ENCODE measurements around the gene MRPL34. TPM values are rescaled to one million over a fixed set of nuclear protein-coding genes. Genes with fewer than 3 reads are reported as not detected.
A peak's percentile ranks its signal among the peaks of the same experiment; 100 is the strongest.

The MRPL34 gene
- total RNA-seq, 4 donors from 2014 or later, result 95.8 to 311 (median 149) TPM

GRCh38 chr19:17341845-17342244, 36.2 kb downstream of the MRPL34 start:
- 84 to 90% methylated on average over 7 of the region's 7 CpGs for WGBS, 2 donors
- no peaks in the 10 kb centered on the region for H3K36me3 ChIP-seq
- no peak overlapping the region for H3K27ac ChIP-seq
- no peak for TF ChIP-seq CTCF (IDR thresholded peaks at IDR 0.05)
- no peak for TF ChIP-seq POLR2A (IDR thresholded peaks at IDR 0.05)
- intact Hi-C loops (cut with DNase I), result no loop called here
- no peaks in the 10 kb centered on the region for H3K27me3 ChIP-seq
- H3K9me3 ChIP-seq, result no peaks in the 10 kb centered on the region
- DNase-seq, result no peak
- peaks cover 10 to 14% of the 10 kb centered on the region in 2 donors for H3K4me1 ChIP-seq
- H3K4me3 ChIP-seq (replicated peaks in 1 of 3), result no peak overlapping the region

- H3K27me3 ChIP-seq, result no peaks in the 10 kb centered on the region
- no peaks in the 10 kb centered on the region for H3K36me3 ChIP-seq
- peaks cover 0 to 20% of the 10 kb centered on the region in 2 donors for H3K4me1 ChIP-seq
- H3K4me3 ChIP-seq (replicated peaks in 1 of 3), result no peak overlapping the region
- H3K27ac ChIP-seq, result peak overlapping the region; percentile 35 to 65 (median 56)
- TF ChIP-seq CTCF (IDR thresholded peaks at IDR 0.05), result peak; percentile 80 to 96 (median 86)
- TF ChIP-seq POLR2A (IDR thresholded peaks at IDR 0.05), result no peak
- intact Hi-C loops (cut with DNase I), result loop anchor here (5.0 kb wide), 2 partner anchors 41 to 121 kb away; no protein-coding TSS in a partner anchor
- WGBS, 2 donors, result 12 to 18% methylated on average over 20 to 24 of the region's 24 CpGs
- no peaks in the 10 kb centered on the region for H3K9me3 ChIP-seq
- DNase-seq, result peak; percentile 60 to 68
These were observed 40.5 kb downstream of the MRPL34 start for GRCh38 chr19:17346109-17346671.

GRCh38 chr19:17347361-17347760, 41.7 kb downstream of the MRPL34 start:
- DNase-seq, result no peak
- Histone ChIP-seq H3K27ac (peak overlapping the region; percentile 44 to 65 (median 56)), H3K36me3 (no peaks in the 10 kb centered on the region), H3K27me3 (no peaks in the 10 kb centered on the region), H3K9me3 (no peaks in the 10 kb centered on the region), H3K4me3 (replicated peaks in 1 of 3) (no peak overlapping the region), H3K4me1 (peaks cover 0 to 20% of the 10 kb centered on the region in 2 donors)
- intact Hi-C loops (cut with DNase I), result loop anchor here (5.0 kb wide), 2 partner anchors 40 to 120 kb away; no protein-coding TSS in a partner anchor
- TF ChIP-seq CTCF (IDR thresholded peaks at IDR 0.05) (no peak), POLR2A (IDR thresholded peaks at IDR 0.05) (no peak)
- 41 to 57% methylated on average over 6 of the region's 6 CpGs for WGBS, 2 donors

- DNase-seq, result no peak
- Histone ChIP-seq H3K9me3 (no peaks in the 10 kb centered on the region), H3K36me3 (no peaks in the 10 kb centered on the region), H3K4me3 (replicated peaks in 1 of 3) (no peak overlapping the region), H3K27ac (peak overlapping the region; percentile 7 to 65 (median 56)), H3K4me1 (peaks cover 0 to 25% of the 10 kb centered on the region in 2 donors), H3K27me3 (no peaks in the 10 kb centered on the region)
- intact Hi-C loops (cut with DNase I), result loop anchor here (5.0 kb wide), 2 partner anchors 39 to 119 kb away; no protein-coding TSS in a partner anchor
- 59 to 79% methylated on average over 2 of the region's 2 CpGs for whole genome bisulfite sequencing, 2 donors
- no peak for TF ChIP-seq CTCF (IDR thresholded peaks at IDR 0.05)
- no peak for TF ChIP-seq POLR2A (IDR thresholded peaks at IDR 0.05)
These were observed 42.2 kb downstream of the MRPL34 start for GRCh38 chr19:17347877-17348276.

GRCh38 chr19:17348700-17349099, 43.0 kb downstream of the MRPL34 start:
- no peaks in the 10 kb centered on the region for H3K27me3 ChIP-seq
- H3K27ac ChIP-seq, result peak overlapping the region in 2 of 3 donors; percentile 14 to 65
- no peaks in the 10 kb centered on the region for H3K9me3 ChIP-seq
- DNase-seq, result peak in 1 of 2 donors; percentile 29
- WGBS, 2 donors, result 4 to 9% methylated on average over 12 of the region's 12 CpGs
- H3K36me3 ChIP-seq, result no peaks in the 10 kb centered on the region
- intact Hi-C loops (cut with DNase I), result loop anchor here (5.0 kb wide), 2 partner anchors 39 to 119 kb away; no protein-coding TSS in a partner anchor
- TF ChIP-seq POLR2A (IDR thresholded peaks at IDR 0.05) (no peak), CTCF (IDR thresholded peaks at IDR 0.05) (no peak)
- peaks cover 0 to 26% of the 10 kb centered on the region in 2 donors for H3K4me1 ChIP-seq
- H3K4me3 ChIP-seq (replicated peaks in 1 of 3), result no peak overlapping the region
